ENCODE measurements around the gene PLEKHM2.

PLEKHM2 gene

GRCh38 chr1:15690317-15690716 lies 6.2 kb downstream of the PLEKHM2 start:
- TF ChIP-seq EGR1 (IDR thresholded peaks at IDR 0.05) (no peak), EP300 (IDR thresholded peaks at IDR 0.05; ENCODE audit: borderline replicate concordance) (no peak), TEAD4 (IDR thresholded peaks at IDR 0.05) (no peak), CEBPB (IDR thresholded peaks at IDR 0.05) (no peak), REST (IDR thresholded peaks at IDR 0.05; ENCODE audit: low read depth) (no peak), RAD21 (IDR thresholded peaks at IDR 0.05; ENCODE audit: low read depth) (no peak), ZBTB7A (IDR thresholded peaks at IDR 0.05; ENCODE audit: low read depth) (no peak), NFIC (IDR thresholded peaks at IDR 0.05) (no peak), FOXM1 (IDR thresholded peaks at IDR 0.05; ENCODE audit: borderline replicate concordance, low read depth) (no peak), MAX (IDR thresholded peaks at IDR 0.05) (no peak), TCF12 (IDR thresholded peaks at IDR 0.05; ENCODE audit: low read depth) (no peak), USF1 (IDR thresholded peaks at IDR 0.05) (no peak), TAF1 (IDR thresholded peaks at IDR 0.05; ENCODE audit: low read depth) (no peak), YY1 (IDR thresholded peaks at IDR 0.05; ENCODE audit: low read depth) (no peak), CREB1 (IDR thresholded peaks at IDR 0.05; ENCODE audit: low read depth) (no peak)

GRCh38 chr1:15691434-15692032 lies 7.4 kb downstream of the PLEKHM2 start:
- no peak for TF ChIP-seq CEBPB (IDR thresholded peaks at IDR 0.05)
- no peak for TF ChIP-seq USF1 (IDR thresholded peaks at IDR 0.05)
- TF ChIP-seq NFIC (IDR thresholded peaks at IDR 0.05), result no peak
- no peak for TF ChIP-seq TAF1 (IDR thresholded peaks at IDR 0.05; ENCODE audit: low read depth)
- no peak for TF ChIP-seq ZBTB7A (IDR thresholded peaks at IDR 0.05; ENCODE audit: low read depth)
- TF ChIP-seq EGR1 (IDR thresholded peaks at IDR 0.05), result no peak
- TF ChIP-seq TEAD4 (IDR thresholded peaks at IDR 0.05), result no peak
- TF ChIP-seq TCF12 (IDR thresholded peaks at IDR 0.05; ENCODE audit: low read depth), result no peak
- TF ChIP-seq FOXM1 (IDR thresholded peaks at IDR 0.05; ENCODE audit: borderline replicate concordance, low read depth), result no peak

- TF ChIP-seq FOXM1 (IDR thresholded peaks at IDR 0.05; ENCODE audit: borderline replicate concordance, low read depth) (no peak), TAF1 (IDR thresholded peaks at IDR 0.05; ENCODE audit: low read depth) (no peak), USF1 (IDR thresholded peaks at IDR 0.05) (no peak), ZBTB7A (IDR thresholded peaks at IDR 0.05; ENCODE audit: low read depth) (no peak), TEAD4 (IDR thresholded peaks at IDR 0.05) (no peak)
Measured at GRCh38 chr1:15692121-15692682, 8.1 kb downstream of the PLEKHM2 start.

GRCh38 chr1:15693371-15693770 lies 9.3 kb downstream of the PLEKHM2 start:
- TF ChIP-seq CREB1 (IDR thresholded peaks at IDR 0.05; ENCODE audit: low read depth), result no peak
- TF ChIP-seq REST (IDR thresholded peaks at IDR 0.05; ENCODE audit: low read depth), result no peak
- no peak for TF ChIP-seq YY1 (IDR thresholded peaks at IDR 0.05; ENCODE audit: low read depth)
- TF ChIP-seq FOXM1 (IDR thresholded peaks at IDR 0.05; ENCODE audit: borderline replicate concordance, low read depth), result no peak
- TF ChIP-seq EP300 (IDR thresholded peaks at IDR 0.05; ENCODE audit: borderline replicate concordance), result no peak
- no peak for TF ChIP-seq RAD21 (IDR thresholded peaks at IDR 0.05; ENCODE audit: low read depth)
- no peak for TF ChIP-seq EGR1 (IDR thresholded peaks at IDR 0.05)
- TF ChIP-seq MAX (IDR thresholded peaks at IDR 0.05), result no peak
- TF ChIP-seq CEBPB (IDR thresholded peaks at IDR 0.05), result no peak
- no peak for TF ChIP-seq USF1 (IDR thresholded peaks at IDR 0.05)
- no peak for TF ChIP-seq TEAD4 (IDR thresholded peaks at IDR 0.05)
- no peak for TF ChIP-seq TAF1 (IDR thresholded peaks at IDR 0.05; ENCODE audit: low read depth)
- no peak for TF ChIP-seq NFIC (IDR thresholded peaks at IDR 0.05)
- TF ChIP-seq TCF12 (IDR thresholded peaks at IDR 0.05; ENCODE audit: low read depth), result no peak
- TF ChIP-seq ZBTB7A (IDR thresholded peaks at IDR 0.05; ENCODE audit: low read depth), result no peak
